Activated T-helper 2 cell treated with anti-CD3 and anti-CD28 coated beads, Interferon-gamma antibody, Interleukin-2, Interleukin-4, amounts not matched to agents 10 μg/mL and 5 μg/mL and 100 μg/mL, durations not matched to agents 14 hours and 24 hours and 36 hours (primary cell): Measurements from ENCODE around the gene MESP1. TPM values are rescaled to one million over a fixed set of nuclear protein-coding genes. Genes with fewer than 3 reads are reported as not detected.

Experiments used
- DNase-seq: peaks from one replicate; pipeline ENCODE4 v3.0.0; 2021; ENCODE audit warnings: low spot score
- H3K27ac Mint-ChIP-seq: one replicate; pipeline ENCODE4 v1.8.0; 2021; ENCODE audit warnings: mixed read lengths
- H3K27me3 Mint-ChIP-seq: one replicate; pipeline ENCODE4 v1.8.0; 2021; ENCODE audit warnings: low read depth, mixed read lengths
- H3K36me3 Mint-ChIP-seq: one replicate; pipeline ENCODE4 v1.8.0; 2021; ENCODE audit warnings: low read depth, mixed read lengths
- H3K4me1 Mint-ChIP-seq: one replicate; pipeline ENCODE4 v1.8.0; 2021; ENCODE audit warnings: low read depth, mixed read lengths
- H3K4me3 Mint-ChIP-seq: one replicate; pipeline ENCODE4 v1.8.0; 2021; ENCODE audit warnings: low read depth, mild to moderate bottlenecking, moderate library complexity, mixed read lengths
- H3K9me3 Mint-ChIP-seq: one replicate; pipeline ENCODE4 v1.8.0; 2021; ENCODE audit warnings: mixed read lengths
- intact Hi-C: fragments of 100-400 bp; cut with micrococcal nuclease; formaldehyde crosslinking; loops from one replicate; pipeline ENCODE4 v1.15.1; 2023
- total RNA-seq: library from RNA; stranded (reverse); gene quantifications from 2 replicates; pipeline ENCODE4 v1.2.3, GENCODE V29; 2022

MESP1 gene
- total RNA-seq, 1 donor from 2014 or later, result 7.1 TPM

- no peaks in the 10 kb centered on the region for H3K36me3 Mint-ChIP-seq
- H3K9me3 Mint-ChIP-seq, result no peaks in the 10 kb centered on the region
- intact Hi-C loops, result loop anchor here (1.0 to 5.0 kb wide), 2 partner anchors 115 to 327 kb away; no protein-coding TSS in a partner anchor
- H3K4me1 Mint-ChIP-seq, result no peaks in the 10 kb centered on the region
- no peak overlapping the region for H3K27ac Mint-ChIP-seq
- peak; percentile 58 for DNase-seq
- H3K27me3 Mint-ChIP-seq, result peaks cover 7% of the 10 kb centered on the region
- no peak overlapping the region for H3K4me3 Mint-ChIP-seq
Measured at GRCh38 chr15:89760303-89761008, 9.4 kb upstream of the MESP1 start.

- Mint-ChIP-seq H3K27ac (no peak overlapping the region), H3K9me3 (no peaks in the 10 kb centered on the region), H3K27me3 (peaks cover 9% of the 10 kb centered on the region), H3K4me1 (no peaks in the 10 kb centered on the region), H3K36me3 (no peaks in the 10 kb centered on the region), H3K4me3 (no peak overlapping the region)
- intact Hi-C loops, result loop anchor here (1.0 to 5.0 kb wide), 2 partner anchors 115 to 327 kb away; no protein-coding TSS in a partner anchor
- DNase-seq, result no peak
Measured at GRCh38 chr15:89759835-89760234, 8.8 kb upstream of the MESP1 start.

- Mint-ChIP-seq H3K36me3 (no peaks in the 10 kb centered on the region), H3K27ac (no peak overlapping the region), H3K4me1 (no peaks in the 10 kb centered on the region), H3K27me3 (peaks cover 13% of the 10 kb centered on the region), H3K4me3 (no peak overlapping the region), H3K9me3 (no peaks in the 10 kb centered on the region)
- intact Hi-C loops, result no loop called here
- no peak for DNase-seq
Measured at GRCh38 chr15:89758981-89759380, 7.9 kb upstream of the MESP1 start.

GRCh38 chr15:89758283-89758682 lies 7.2 kb upstream of the MESP1 start:
- H3K27me3 Mint-ChIP-seq, result peaks cover 13% of the 10 kb centered on the region
- H3K27ac Mint-ChIP-seq, result no peak overlapping the region
- no peak overlapping the region for H3K4me3 Mint-ChIP-seq
- intact Hi-C loops, result no loop called here
- H3K4me1 Mint-ChIP-seq, result no peaks in the 10 kb centered on the region
- no peaks in the 10 kb centered on the region for H3K36me3 Mint-ChIP-seq
- no peaks in the 10 kb centered on the region for H3K9me3 Mint-ChIP-seq
- DNase-seq, result no peak

GRCh38 chr15:89756897-89757296 lies 5.8 kb upstream of the MESP1 start:
- intact Hi-C loops, result no loop called here
- no peaks in the 10 kb centered on the region for H3K36me3 Mint-ChIP-seq

GRCh38 chr15:89755701-89756100 lies 4.7 kb upstream of the MESP1 start:
- Mint-ChIP-seq H3K4me3 (no peak overlapping the region), H3K27ac (no peak overlapping the region), H3K27me3 (peaks cover 21% of the 10 kb centered on the region), H3K9me3 (no peaks in the 10 kb centered on the region), H3K36me3 (no peaks in the 10 kb centered on the region), H3K4me1 (no peaks in the 10 kb centered on the region)
- intact Hi-C loops, result no loop called here
- DNase-seq, result no peak

More at GRCh38 chr15:89756897-89757296, 5.8 kb upstream of the MESP1 start:
- Mint-ChIP-seq H3K4me3 (no peak overlapping the region), H3K9me3 (no peaks in the 10 kb centered on the region), H3K27ac (no peak overlapping the region), H3K4me1 (no peaks in the 10 kb centered on the region), H3K27me3 (peaks cover 20% of the 10 kb centered on the region)
- DNase-seq, result no peak

- no peak overlapping the region for H3K27ac Mint-ChIP-seq
- intact Hi-C loops, result loop anchor here (5.0 kb wide), 1 partner anchor 138 kb away; the partner anchor contains the start of gene AP3S2
- H3K27me3 Mint-ChIP-seq, result peaks cover 25% of the 10 kb centered on the region
- no peaks in the 10 kb centered on the region for H3K36me3 Mint-ChIP-seq
- DNase-seq, result no peak
- no peak overlapping the region for H3K4me3 Mint-ChIP-seq
- H3K9me3 Mint-ChIP-seq, result no peaks in the 10 kb centered on the region
- H3K4me1 Mint-ChIP-seq, result peaks cover under 1% of the 10 kb centered on the region
Measured at GRCh38 chr15:89754361-89755154, 3.5 kb upstream of the MESP1 start.

GRCh38 chr15:89753855-89754254 lies 2.8 kb upstream of the MESP1 start:
- Mint-ChIP-seq H3K27me3 (peaks cover 31% of the 10 kb centered on the region), H3K4me3 (no peak overlapping the region), H3K9me3 (no peaks in the 10 kb centered on the region), H3K4me1 (peaks cover 3% of the 10 kb centered on the region), H3K27ac (no peak overlapping the region), H3K36me3 (no peaks in the 10 kb centered on the region)
- intact Hi-C loops, result loop anchor here (5.0 kb wide), 1 partner anchor 138 kb away; the partner anchor contains the start of gene AP3S2
- no peak for DNase-seq

GRCh38 chr15:89751748-89752147 lies 699 bp upstream of the MESP1 start:
- Mint-ChIP-seq H3K36me3 (no peaks in the 10 kb centered on the region), H3K27ac (no peak overlapping the region), H3K27me3 (peaks cover 37% of the 10 kb centered on the region), H3K9me3 (no peaks in the 10 kb centered on the region), H3K4me1 (peaks cover 3% of the 10 kb centered on the region), H3K4me3 (no peak overlapping the region)
- intact Hi-C loops, result loop anchor here (5.0 kb wide), 1 partner anchor 141 kb away; the partner anchor contains the start of gene AP3S2
- no peak for DNase-seq

- no peaks in the 10 kb centered on the region for H3K36me3 Mint-ChIP-seq
- DNase-seq, result no peak
- H3K9me3 Mint-ChIP-seq, result no peaks in the 10 kb centered on the region
- no peak overlapping the region for H3K27ac Mint-ChIP-seq
- intact Hi-C loops, result loop anchor here (5.0 kb wide), 1 partner anchor 142 kb away; the partner anchor contains the start of gene AP3S2
- peaks cover 3% of the 10 kb centered on the region for H3K4me1 Mint-ChIP-seq
- H3K4me3 Mint-ChIP-seq, result peak overlapping the region; percentile 81
- peaks cover 28% of the 10 kb centered on the region for H3K27me3 Mint-ChIP-seq
Measured at GRCh38 chr15:89749951-89750559, 994 bp downstream of the MESP1 start.

- H3K27ac Mint-ChIP-seq, result no peak overlapping the region
- H3K4me1 Mint-ChIP-seq, result peaks cover 3% of the 10 kb centered on the region
- H3K4me3 Mint-ChIP-seq, result peak overlapping the region; percentile 81
- H3K36me3 Mint-ChIP-seq, result no peaks in the 10 kb centered on the region
- DNase-seq, result no peak
- no peaks in the 10 kb centered on the region for H3K9me3 Mint-ChIP-seq
- H3K27me3 Mint-ChIP-seq, result peaks cover 24% of the 10 kb centered on the region
- intact Hi-C loops, result no loop called here
Measured at GRCh38 chr15:89749526-89749925, 1.5 kb downstream of the MESP1 start.

GRCh38 chr15:89749054-89749453 lies 2.0 kb downstream of the MESP1 start:
- intact Hi-C loops, result no loop called here
- H3K36me3 Mint-ChIP-seq, result no peaks in the 10 kb centered on the region
- H3K27me3 Mint-ChIP-seq, result peaks cover 24% of the 10 kb centered on the region
- no peak overlapping the region for H3K27ac Mint-ChIP-seq
- peak overlapping the region; percentile 81 for H3K4me3 Mint-ChIP-seq
- H3K9me3 Mint-ChIP-seq, result no peaks in the 10 kb centered on the region
- no peak for DNase-seq
- H3K4me1 Mint-ChIP-seq, result peaks cover 3% of the 10 kb centered on the region
